Measurements from ENCODE around the gene GSDMA.
"Not testable (repeated sequence)": the region's sequence is repeated elsewhere in the genome, so short reads cannot be mapped to it uniquely, and the experiment has no call there.

The GSDMA gene

DNA sequence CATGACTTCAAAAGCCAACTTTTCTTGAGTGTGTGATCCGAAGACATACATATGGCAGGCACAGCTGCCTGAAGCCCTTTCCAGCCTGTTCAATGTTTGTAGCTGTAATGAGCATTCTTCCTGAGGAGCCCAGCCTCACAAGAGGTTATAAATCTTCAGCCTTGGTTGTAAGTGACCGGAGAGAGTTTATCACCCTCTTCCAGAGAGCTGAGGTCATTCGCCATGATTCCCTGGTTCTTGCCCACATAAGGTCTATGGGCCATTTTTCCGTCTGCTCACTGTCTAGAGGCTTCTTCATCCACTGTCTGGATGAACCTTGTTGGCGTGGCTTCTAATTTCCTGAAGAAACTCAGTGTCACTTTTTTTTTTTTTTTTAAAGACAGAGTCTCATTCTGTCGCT lies 42.7 kb downstream of the GSDMA start:
- Mint-ChIP-seq H3K27me3 (ENCODE audit: low read depth) (peaks cover 3% of the 10 kb centered on the region), H3K4me1 (ENCODE audit: low read depth) (peaks cover 3% of the 10 kb centered on the region), H3K4me3 (no peak overlapping the region), H3K9me3 (no peaks in the 10 kb centered on the region), H3K36me3 (ENCODE audit: low read depth) (no peaks in the 10 kb centered on the region), H3K27ac (no peak overlapping the region)
- DNase-seq (ENCODE audit: low spot score) = no peak

DNA sequence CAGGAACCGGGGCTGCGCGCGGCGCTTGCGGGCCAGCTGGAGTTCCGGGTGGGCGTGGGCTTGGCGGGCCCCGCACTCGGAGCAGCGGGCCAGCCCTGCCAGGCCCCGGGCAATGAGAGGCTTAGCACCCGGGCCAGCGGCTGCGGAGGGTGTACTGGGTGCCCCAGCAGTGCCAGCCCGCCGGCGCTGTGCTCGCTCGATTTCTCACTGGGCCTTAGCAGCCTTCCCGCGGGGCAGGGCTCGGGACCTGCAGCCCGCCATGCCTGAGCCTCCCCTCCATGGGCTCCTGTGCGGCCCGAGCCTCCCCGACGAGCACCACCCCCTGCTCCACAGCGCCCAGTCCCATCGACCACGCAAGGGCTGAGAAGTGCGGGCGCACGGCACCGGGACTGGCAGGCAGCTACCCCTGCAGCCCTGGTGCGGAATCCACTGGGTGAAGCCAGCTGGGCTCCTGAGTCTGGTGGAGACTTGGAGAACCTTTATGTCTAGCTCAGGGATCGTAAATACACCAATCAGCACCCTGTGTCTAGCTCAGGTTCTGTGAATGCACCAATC lies 48.2 kb downstream of the GSDMA start:
- H3K9me3 Mint-ChIP-seq = not testable (repeated sequence)

DNA sequence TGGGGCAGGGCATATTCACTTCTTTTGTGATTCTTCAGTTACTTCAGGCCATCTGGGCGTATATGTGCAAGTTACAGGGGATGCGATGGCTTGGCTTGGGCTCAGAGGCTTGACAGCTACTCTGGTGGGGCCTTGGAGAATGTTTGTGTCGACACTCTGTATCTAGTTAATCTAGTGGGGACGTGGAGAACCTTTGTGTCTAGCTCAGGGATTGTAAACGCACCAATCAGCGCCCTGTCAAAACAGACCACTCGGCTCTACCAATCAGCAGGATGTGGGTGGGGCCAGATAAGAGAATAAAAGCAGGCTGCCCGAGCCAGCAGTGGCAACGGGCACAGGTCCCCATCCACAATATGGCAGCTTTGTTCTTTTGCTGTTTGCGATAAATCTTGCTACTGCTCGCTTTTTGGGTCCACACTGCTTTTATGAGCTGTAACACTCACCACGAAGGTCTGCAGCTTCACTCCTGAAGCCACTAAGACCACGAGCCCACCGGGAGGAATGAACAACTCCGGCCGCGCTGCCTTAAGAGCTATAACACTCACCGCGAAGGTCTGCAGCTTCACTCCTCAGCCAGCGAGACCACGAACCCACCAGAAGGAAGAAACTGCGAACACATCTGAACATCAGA lies 49.3 kb downstream of the GSDMA start:
- H3K9me3 Mint-ChIP-seq; H3K27me3 Mint-ChIP-seq (ENCODE audit: low read depth); H3K4me1 Mint-ChIP-seq (ENCODE audit: low read depth); H3K36me3 Mint-ChIP-seq (ENCODE audit: low read depth); DNase-seq (ENCODE audit: low spot score); H3K4me3 Mint-ChIP-seq; H3K27ac Mint-ChIP-seq: not testable (repeated sequence)

More for the DNA sequence above, 48.2 kb downstream of the GSDMA start:
- not testable (repeated sequence) for H3K4me3 Mint-ChIP-seq; H3K36me3 Mint-ChIP-seq (ENCODE audit: low read depth); H3K4me1 Mint-ChIP-seq (ENCODE audit: low read depth); H3K27ac Mint-ChIP-seq; H3K27me3 Mint-ChIP-seq (ENCODE audit: low read depth); DNase-seq (ENCODE audit: low spot score)

DNA sequence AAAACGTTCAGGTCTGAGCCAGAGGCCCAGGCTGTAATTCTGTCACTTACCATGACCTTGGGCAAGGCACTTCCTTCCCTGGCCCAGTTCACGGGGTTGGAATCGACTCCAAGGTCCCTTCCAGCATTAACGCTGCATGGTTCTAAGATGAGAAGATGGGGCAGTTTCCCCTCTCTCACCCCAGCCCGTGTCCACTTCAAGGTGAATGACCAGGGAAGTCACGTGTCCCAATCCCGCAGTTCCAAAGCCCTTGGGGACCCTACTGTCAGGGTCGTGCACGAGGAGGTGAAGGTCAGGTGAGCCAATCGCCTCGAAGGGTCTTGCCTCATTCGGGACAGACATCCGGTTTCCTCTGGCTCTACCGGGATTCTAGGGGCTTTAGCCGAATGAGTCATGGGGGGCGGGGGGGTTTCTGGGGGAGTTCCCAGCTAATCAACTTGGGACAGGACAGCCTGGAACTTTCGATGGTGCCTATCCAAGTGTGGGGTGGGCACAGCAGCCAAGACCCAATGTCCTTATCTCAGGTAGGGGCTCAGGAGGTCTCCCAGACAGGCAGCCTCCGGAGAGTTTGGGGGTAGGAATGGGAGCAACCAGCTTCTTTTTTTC lies 51.7 kb downstream of the GSDMA start:
- DNase-seq (ENCODE audit: low spot score) = no peak
- H3K4me1 Mint-ChIP-seq (ENCODE audit: low read depth) = peaks cover 5% of the 10 kb centered on the region
- peaks cover 5% of the 10 kb centered on the region for H3K27me3 Mint-ChIP-seq (ENCODE audit: low read depth)
- peaks cover 2% of the 10 kb centered on the region for H3K36me3 Mint-ChIP-seq (ENCODE audit: low read depth)
- no peak overlapping the region for H3K4me3 Mint-ChIP-seq
- no peaks in the 10 kb centered on the region for H3K9me3 Mint-ChIP-seq
- no peak overlapping the region for H3K27ac Mint-ChIP-seq

DNA sequence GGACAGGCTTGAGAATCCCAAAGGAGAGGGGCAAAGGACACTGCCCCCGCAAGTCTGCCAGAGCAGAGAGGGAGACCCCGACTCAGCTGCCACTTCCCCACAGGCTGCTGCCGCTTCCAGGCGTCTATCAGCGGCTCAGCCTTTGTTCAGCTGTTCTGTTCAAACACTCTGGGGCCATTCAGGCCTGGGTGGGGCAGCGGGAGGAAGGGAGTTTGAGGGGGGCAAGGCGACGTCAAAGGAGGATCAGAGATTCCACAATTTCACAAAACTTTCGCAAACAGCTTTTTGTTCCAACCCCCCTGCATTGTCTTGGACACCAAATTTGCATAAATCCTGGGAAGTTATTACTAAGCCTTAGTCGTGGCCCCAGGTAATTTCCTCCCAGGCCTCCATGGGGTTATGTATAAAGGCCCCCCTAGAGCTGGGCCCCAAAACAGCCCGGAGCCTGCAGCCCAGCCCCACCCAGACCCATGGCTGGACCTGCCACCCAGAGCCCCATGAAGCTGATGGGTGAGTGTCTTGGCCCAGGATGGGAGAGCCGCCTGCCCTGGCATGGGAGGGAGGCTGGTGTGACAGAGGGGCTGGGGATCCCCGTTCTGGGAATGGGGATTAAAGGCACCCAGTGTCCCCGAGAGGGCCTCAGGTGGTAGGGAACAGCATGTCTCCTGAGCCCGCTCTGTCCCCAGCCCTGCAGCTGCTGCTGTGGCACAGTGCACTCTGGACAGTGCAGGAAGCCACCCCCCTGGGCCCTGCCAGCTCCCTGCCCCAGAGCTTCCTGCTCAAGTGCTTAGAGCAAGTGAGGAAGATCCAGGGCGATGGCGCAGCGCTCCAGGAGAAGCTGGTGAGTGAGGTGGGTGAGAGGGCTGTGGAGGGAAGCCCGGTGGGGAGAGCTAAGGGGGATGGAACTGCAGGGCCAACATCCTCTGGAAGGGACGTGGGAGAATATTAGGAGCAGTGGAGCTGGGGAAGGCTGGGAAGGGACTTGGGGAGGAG lies 52.5 kb downstream of the GSDMA start, which contains the start of gene CSF3:
Gene CSF3 (plus strand): TSS at position 436 of the 993 bp plus-strand sequence. CDS start 35 bp downstream, at position 471.
- Mint-ChIP-seq H3K9me3 (no peaks in the 10 kb centered on the region), H3K27me3 (ENCODE audit: low read depth) (peaks cover 5% of the 10 kb centered on the region), H3K27ac (no peak within 1 kb of the TSS), H3K36me3 (ENCODE audit: low read depth) (peaks cover 6% of the 10 kb centered on the region), H3K4me1 (ENCODE audit: low read depth) (peaks cover 2% of the 10 kb centered on the region), H3K4me3 (no peak within 1 kb of the TSS)
- DNase-seq (ENCODE audit: low spot score) = no peak

DNA sequence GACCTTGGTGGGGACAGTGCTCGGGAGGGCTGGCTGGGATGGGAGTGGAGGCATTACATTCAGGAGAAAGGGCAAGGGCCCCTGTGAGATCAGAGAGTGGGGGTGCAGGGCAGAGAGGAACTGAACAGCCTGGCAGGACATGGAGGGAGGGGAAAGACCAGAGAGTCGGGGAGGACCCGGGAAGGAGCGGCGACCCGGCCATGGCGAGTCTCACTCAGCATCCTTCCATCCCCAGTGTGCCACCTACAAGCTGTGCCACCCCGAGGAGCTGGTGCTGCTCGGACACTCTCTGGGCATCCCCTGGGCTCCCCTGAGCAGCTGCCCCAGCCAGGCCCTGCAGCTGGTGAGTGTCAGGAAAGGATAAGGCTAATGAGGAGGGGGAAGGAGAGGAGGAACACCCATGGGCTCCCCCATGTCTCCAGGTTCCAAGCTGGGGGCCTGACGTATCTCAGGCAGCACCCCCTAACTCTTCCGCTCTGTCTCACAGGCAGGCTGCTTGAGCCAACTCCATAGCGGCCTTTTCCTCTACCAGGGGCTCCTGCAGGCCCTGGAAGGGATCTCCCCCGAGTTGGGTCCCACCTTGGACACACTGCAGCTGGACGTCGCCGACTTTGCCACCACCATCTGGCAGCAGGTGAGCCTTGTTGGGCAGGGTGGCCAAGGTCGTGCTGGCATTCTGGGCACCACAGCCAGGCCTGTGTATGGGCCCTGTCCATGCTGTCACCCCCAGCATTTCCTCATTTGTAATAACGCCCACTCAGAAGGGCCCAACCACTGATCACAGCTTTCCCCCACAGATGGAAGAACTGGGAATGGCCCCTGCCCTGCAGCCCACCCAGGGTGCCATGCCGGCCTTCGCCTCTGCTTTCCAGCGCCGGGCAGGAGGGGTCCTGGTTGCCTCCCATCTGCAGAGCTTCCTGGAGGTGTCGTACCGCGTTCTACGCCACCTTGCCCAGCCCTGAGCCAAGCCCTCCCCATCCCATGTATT lies 53.5 kb downstream of the GSDMA start:
- no peak for DNase-seq (ENCODE audit: low spot score)
- peaks cover 5% of the 10 kb centered on the region for H3K27me3 Mint-ChIP-seq (ENCODE audit: low read depth)
- H3K4me1 Mint-ChIP-seq (ENCODE audit: low read depth) = peaks cover 2% of the 10 kb centered on the region
- H3K36me3 Mint-ChIP-seq (ENCODE audit: low read depth) = peaks cover 7% of the 10 kb centered on the region
- no peaks in the 10 kb centered on the region for H3K9me3 Mint-ChIP-seq
- H3K27ac Mint-ChIP-seq = no peak overlapping the region
- H3K4me3 Mint-ChIP-seq = no peak overlapping the region

DNA sequence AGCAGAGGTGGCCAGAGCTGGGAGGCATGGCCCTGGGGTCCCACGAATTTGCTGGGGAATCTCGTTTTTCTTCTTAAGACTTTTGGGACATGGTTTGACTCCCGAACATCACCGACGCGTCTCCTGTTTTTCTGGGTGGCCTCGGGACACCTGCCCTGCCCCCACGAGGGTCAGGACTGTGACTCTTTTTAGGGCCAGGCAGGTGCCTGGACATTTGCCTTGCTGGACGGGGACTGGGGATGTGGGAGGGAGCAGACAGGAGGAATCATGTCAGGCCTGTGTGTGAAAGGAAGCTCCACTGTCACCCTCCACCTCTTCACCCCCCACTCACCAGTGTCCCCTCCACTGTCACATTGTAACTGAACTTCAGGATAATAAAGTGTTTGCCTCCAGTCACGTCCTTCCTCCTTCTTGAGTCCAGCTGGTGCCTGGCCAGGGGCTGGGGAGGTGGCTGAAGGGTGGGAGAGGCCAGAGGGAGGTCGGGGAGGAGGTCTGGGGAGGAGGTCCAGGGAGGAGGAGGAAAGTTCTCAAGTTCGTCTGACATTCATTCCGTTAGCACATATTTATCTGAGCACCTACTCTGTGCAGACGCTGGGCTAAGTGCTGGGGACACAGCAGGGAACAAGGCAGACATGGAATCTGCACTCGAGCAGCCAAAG lies 54.7 kb downstream of the GSDMA start:
- Mint-ChIP-seq H3K4me3 (no peak overlapping the region), H3K27me3 (ENCODE audit: low read depth) (no peaks in the 10 kb centered on the region), H3K9me3 (no peaks in the 10 kb centered on the region), H3K4me1 (ENCODE audit: low read depth) (peaks cover 2% of the 10 kb centered on the region), H3K36me3 (ENCODE audit: low read depth) (peaks cover 13% of the 10 kb centered on the region), H3K27ac (no peak overlapping the region)
- no peak for DNase-seq (ENCODE audit: low spot score)

DNA sequence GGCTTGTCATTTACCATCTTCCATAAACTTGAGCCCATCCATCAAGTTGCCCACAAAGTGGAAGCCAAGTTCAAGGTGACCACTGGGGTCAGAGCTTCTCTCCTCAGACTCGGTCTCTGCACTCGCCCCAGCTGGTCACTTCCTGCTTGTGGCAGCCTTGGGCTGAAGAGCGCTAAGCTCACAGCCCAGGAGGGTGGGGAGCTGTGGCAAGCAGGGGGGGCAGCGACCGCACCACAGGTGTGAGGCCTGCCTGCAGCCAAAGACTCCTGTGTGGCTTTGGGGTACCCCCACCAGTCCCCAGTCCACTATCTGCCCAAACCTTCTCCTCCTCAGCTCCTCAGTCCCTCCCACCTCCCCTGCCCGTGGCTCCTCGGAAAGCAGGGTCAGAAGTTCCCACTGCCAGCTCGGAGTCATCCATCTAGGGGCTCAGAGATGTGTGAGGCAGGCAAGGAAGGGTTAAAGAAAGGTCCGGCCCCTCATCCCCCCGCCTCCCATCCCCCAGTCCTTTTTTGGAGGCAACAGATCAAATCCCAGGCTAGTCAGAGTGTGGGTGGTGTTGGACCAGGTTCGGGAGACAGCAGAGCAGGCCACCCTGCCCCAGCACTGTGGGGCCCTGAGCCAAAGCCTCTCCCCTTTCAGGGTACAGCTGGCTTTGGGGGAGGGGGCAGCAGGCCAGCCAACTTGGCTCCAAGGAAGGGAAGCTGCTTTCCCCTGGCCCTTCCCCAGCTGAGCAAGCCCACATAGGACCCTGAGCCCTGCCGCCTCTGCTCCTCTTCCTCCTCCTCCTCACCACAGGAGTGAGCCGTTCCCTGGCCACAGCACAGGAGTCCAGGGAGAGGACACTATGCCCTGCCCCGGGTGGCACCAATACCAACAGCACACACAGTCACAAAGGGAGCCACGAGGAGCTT lies 55.7 kb downstream of the GSDMA start:
- Mint-ChIP-seq H3K27ac (no peak overlapping the region), H3K4me3 (no peak overlapping the region), H3K4me1 (ENCODE audit: low read depth) (peaks cover 2% of the 10 kb centered on the region), H3K27me3 (ENCODE audit: low read depth) (no peaks in the 10 kb centered on the region), H3K36me3 (ENCODE audit: low read depth) (peaks cover 13% of the 10 kb centered on the region), H3K9me3 (no peaks in the 10 kb centered on the region)
- no peak for DNase-seq (ENCODE audit: low spot score)

DNA sequence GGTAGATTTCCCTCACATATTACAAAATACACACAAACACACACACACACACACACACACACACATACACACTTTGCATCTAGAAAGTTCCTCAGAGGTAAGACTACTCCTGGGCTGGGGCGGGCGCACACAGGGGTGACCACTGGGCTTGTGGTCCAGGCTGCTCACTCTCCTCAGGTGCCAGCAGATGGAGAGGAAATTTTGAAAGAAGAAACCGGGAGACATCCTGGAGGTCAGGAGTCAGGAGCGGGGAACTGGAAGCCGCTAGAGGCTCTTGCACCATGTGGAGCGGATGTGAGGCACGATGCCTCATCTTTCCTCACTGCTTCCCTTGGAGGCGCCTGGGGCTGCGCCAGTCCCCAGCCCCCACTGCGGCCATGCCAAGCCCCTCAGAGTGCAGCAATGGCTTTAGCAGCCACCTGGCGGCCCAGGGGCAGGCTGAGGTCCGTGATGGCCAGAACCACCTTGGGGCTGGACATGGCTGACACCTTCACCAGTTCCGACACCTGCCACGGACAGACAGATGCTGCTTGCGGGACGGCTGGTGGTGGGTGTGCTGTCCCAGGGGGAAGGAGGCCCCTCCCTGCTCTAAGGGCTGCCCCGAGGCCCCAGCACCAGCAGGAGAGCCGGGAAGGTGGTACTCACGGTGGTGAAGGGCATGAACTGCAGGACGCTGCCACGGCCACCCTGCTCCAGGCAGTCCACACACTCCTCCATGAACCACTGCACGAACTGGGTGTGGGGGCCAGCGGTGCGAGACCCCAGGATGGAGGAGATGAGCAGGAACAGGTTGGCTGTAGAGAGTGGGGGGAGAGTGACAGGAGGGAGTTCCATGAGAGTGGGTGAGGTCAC lies 56.6 kb downstream of the GSDMA start:
- Mint-ChIP-seq H3K27ac (no peak overlapping the region), H3K27me3 (ENCODE audit: low read depth) (no peaks in the 10 kb centered on the region), H3K4me1 (ENCODE audit: low read depth) (no peaks in the 10 kb centered on the region), H3K36me3 (ENCODE audit: low read depth) (peaks cover 14% of the 10 kb centered on the region), H3K4me3 (no peak overlapping the region), H3K9me3 (no peaks in the 10 kb centered on the region)
- DNase-seq (ENCODE audit: low spot score) = no peak

DNA sequence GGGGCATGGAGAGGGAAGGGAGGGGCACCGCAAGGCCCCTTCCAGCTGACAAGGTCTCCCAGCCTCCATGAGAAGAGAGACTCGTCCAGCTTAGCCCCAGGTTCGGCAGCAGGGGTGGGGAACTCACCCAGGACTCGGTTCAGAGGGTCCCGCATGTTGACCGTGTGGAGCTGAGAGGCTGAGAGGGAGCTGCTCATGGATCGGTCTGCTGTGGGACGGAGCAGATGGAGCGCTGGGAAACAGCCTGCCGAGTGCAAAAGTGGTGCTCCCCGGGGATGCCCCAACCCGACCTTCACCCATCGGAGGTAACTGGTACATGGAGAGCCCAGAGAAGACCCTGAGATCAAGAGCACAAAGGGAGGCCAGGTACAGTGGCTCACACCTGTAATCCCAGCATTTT lies 57.3 kb downstream of the GSDMA start:
- Mint-ChIP-seq H3K27me3 (ENCODE audit: low read depth) (no peaks in the 10 kb centered on the region), H3K4me1 (ENCODE audit: low read depth) (peaks cover under 1% of the 10 kb centered on the region), H3K9me3 (no peaks in the 10 kb centered on the region), H3K36me3 (ENCODE audit: low read depth) (peaks cover 16% of the 10 kb centered on the region), H3K27ac (no peak overlapping the region), H3K4me3 (no peak overlapping the region)
- no peak for DNase-seq (ENCODE audit: low spot score)

DNA sequence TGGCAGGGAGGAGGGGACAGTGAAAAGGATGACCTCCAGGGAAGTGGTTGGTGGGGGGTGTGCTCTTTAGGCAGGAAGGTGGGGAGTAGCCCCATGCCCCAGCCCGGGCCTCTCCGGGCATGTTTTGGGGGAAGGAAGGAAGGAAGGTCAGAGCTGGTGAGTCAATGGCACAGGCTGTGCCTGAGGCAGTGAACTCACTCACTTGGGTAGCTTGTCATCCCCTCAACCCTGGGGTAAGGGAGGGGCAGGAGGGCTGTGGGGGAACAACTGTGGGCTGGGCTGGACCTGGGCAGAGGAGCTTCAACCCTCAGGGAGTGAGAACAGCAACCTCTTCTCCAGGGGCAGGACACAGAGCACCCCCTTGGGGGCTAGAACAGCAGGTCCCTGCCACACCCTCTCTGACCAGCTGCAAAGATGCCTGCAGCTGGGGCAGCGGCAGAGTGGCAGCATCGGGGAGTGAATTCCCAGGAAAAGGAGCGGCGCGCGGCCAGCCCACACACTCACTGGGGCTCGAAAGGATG lies 58.7 kb downstream of the GSDMA start:
- Mint-ChIP-seq H3K27ac (no peak overlapping the region), H3K36me3 (ENCODE audit: low read depth) (peaks cover 30% of the 10 kb centered on the region), H3K9me3 (no peaks in the 10 kb centered on the region), H3K27me3 (ENCODE audit: low read depth) (no peaks in the 10 kb centered on the region), H3K4me1 (ENCODE audit: low read depth) (peaks cover 15% of the 10 kb centered on the region), H3K4me3 (no peak overlapping the region)
- no peak for DNase-seq (ENCODE audit: low spot score)
